SK-N-SH (cell line): ENCODE results near the gene CDH23. TPM values are rescaled to one million over a fixed set of nuclear protein-coding genes. Genes with fewer than 3 reads are reported as not detected.
A peak's percentile ranks its signal among the peaks of the same experiment; 100 is the strongest.

Experiments used
- CTCF ChIA-PET: fragments of 300-600, 350-600 bp; formaldehyde crosslinking; extraction: SDS; loops from one replicate; lab custom pipeline; 2021; lab: Yijun Ruan, JAX
- POLR2A ChIA-PET: fragments of 350-600 bp; sonication (Branson Sonifier 250); formaldehyde crosslinking; extraction: SDS; loops from one replicate; lab custom pipeline; 2020; ENCODE audit warnings: antibody characterized with exemption, inconsistent platforms; lab: Yijun Ruan, JAX
- DNase-seq: peaks from one replicate; pipeline ENCODE4 v3.0.0; 2012
- H2AFZ ChIP-seq: fragments of 200-600 bp; sonication (generic); 2 replicates; pipeline ENCODE4 v1.8.1; 2016; ENCODE audit warnings: antibody characterized with exemption, mild to moderate bottlenecking, low read depth
- H3F3A ChIP-seq: fragments of 200-600 bp; sonication (generic); replicated peaks from 2 replicates; pipeline ENCODE3; 2016; ENCODE audit warnings: antibody characterized with exemption, mild to moderate bottlenecking; ENCODE audit not compliant: insufficient read depth
- H3K27ac ChIP-seq, 2 experiments: fragments of 200-500 bp in 1 of 2; fragments of 200-600 bp in 1 of 2; sonication (Bioruptor generic) in 1 of 2; sonication (generic), shearing (Covaris generic) in 1 of 2; 2 replicates each; pipeline versions ENCODE4 v1.5.1 to v1.6.1; 2014 to 2016; ENCODE audit warnings: low read depth in 2 of 2, inconsistent platforms in 1 of 2, low read length in 1 of 2, mild to moderate bottlenecking in 1 of 2, mixed read lengths in 1 of 2
- H3K27me3 ChIP-seq: fragments of 200-600 bp; sonication (generic), shearing (Covaris generic); 2 replicates; pipeline ENCODE4 v1.6.1; 2016; ENCODE audit warnings: mixed run types; ENCODE audit not compliant: insufficient read depth
- H3K36me3 ChIP-seq, 2 experiments: fragments of 200-500 bp in 1 of 2; fragments of 200-600 bp in 1 of 2; sonication (Bioruptor generic) in 1 of 2; sonication (generic) in 1 of 2; replicated peaks in 1 of 2; 2 replicates each; pipeline versions ENCODE3 to v1.5.1; 2014 to 2016; ENCODE audit warnings: low read length in 1 of 2, mild to moderate bottlenecking in 1 of 2; ENCODE audit not compliant: insufficient read depth in 2 of 2, control insufficient read depth in 1 of 2
- H3K4me1 ChIP-seq, 2 experiments: fragments of 200-500 bp in 1 of 2; fragments of 200-600 bp in 1 of 2; sonication (Bioruptor generic) in 1 of 2; sonication (generic), shearing (Covaris generic) in 1 of 2; 2 replicates each; pipeline versions ENCODE4 v1.5.1 to v1.6.1; 2014 to 2016; ENCODE audit warnings: low read depth in 1 of 2, low read length in 1 of 2, mixed run types in 1 of 2; ENCODE audit not compliant: insufficient read depth in 2 of 2, control insufficient read depth in 1 of 2
- H3K4me2 ChIP-seq: fragments of 200-600 bp; sonication (generic), shearing (Covaris generic); 2 replicates; pipeline ENCODE4 v1.6.1; 2017; ENCODE audit warnings: mixed run types
- H3K4me3 ChIP-seq, 2 experiments: fragments of 200-500 bp in 1 of 2; fragments of 200-600 bp in 1 of 2; sonication (Bioruptor generic) in 1 of 2; sonication (generic), shearing (Covaris generic) in 1 of 2; 2 replicates each; pipeline versions ENCODE4 v1.5.1 to v1.8.1; 2014 to 2016; ENCODE audit warnings: low read depth in 2 of 2, inconsistent platforms in 1 of 2, low read length in 1 of 2, mild to moderate bottlenecking in 1 of 2, mixed read lengths in 1 of 2, moderate library complexity in 1 of 2
- H3K79me2 ChIP-seq: fragments of 200-600 bp; sonication (generic); 2 replicates; pipeline ENCODE4 v1.8.1; 2017; ENCODE audit warnings: mild to moderate bottlenecking; ENCODE audit not compliant: insufficient read depth
- H3K9ac ChIP-seq: fragments of 200-600 bp; sonication (generic); 2 replicates; pipeline ENCODE4 v1.6.1; 2017; ENCODE audit warnings: mixed run types
- H3K9me2 ChIP-seq: fragments of 200-600 bp; sonication (generic); 2 replicates; pipeline ENCODE4 v1.6.1; 2017; ENCODE audit warnings: mixed run types
- H3K9me3 ChIP-seq: fragments of 200-600 bp; sonication (generic); 2 replicates; pipeline ENCODE4 v1.6.1; 2017; ENCODE audit warnings: mixed run types, mild to moderate bottlenecking, moderate library complexity
- H4K20me1 ChIP-seq: fragments of 200-600 bp; sonication (generic); 2 replicates; pipeline ENCODE4 v1.6.1; 2017; ENCODE audit warnings: mild to moderate bottlenecking, mixed run types; ENCODE audit not compliant: insufficient read depth
- EP300 ChIP-seq, 2 experiments: IDR thresholded peaks; 2 replicates each; pipeline versions ENCODE4 v1.4.0 to v1.6.1; 2012; ENCODE audit warnings: borderline replicate concordance in 1 of 2, low read depth in 1 of 2, low read length in 1 of 2
- EZH2phosphoT487 ChIP-seq: fragments of 200-600 bp; sonication (generic); IDR thresholded peaks from 2 replicates; pipeline ENCODE4 v1.6.1; 2017; ENCODE audit warnings: low read depth, mixed run types, mild to moderate bottlenecking, antibody characterized with exemption, moderate library complexity, borderline replicate concordance
- FOXJ3 ChIP-seq: sonication (generic); formaldehyde crosslinking; IDR thresholded peaks from 2 replicates; pipeline ENCODE4 v1.5.1; 2020; ENCODE audit warnings: mild to moderate bottlenecking, missing genetic modification reagents
- GABPA ChIP-seq: IDR thresholded peaks from 2 replicates; pipeline ENCODE4 v1.4.0; 2012; ENCODE audit warnings: low read depth, mild to moderate bottlenecking
- GATA2 ChIP-seq: sonication (generic); formaldehyde crosslinking; IDR thresholded peaks from 2 replicates; pipeline ENCODE4 v1.5.0; 2020; ENCODE audit warnings: mild to moderate bottlenecking, missing genetic modification reagents
- JUND ChIP-seq: IDR thresholded peaks from 2 replicates; pipeline ENCODE4 v1.4.0; 2012
- POLR2AphosphoS5 ChIP-seq: IDR thresholded peaks from 2 replicates; pipeline ENCODE4 v1.6.1; 2012; ENCODE audit warnings: low read depth, low read length
- RCOR1 ChIP-seq: fragments of 150-350 bp; IDR thresholded peaks from 2 replicates; pipeline ENCODE4 v1.6.1; 2017; ENCODE audit warnings: antibody characterized with exemption, low read length
- RFX5 ChIP-seq: IDR thresholded peaks from 2 replicates; pipeline ENCODE4 v1.6.1; 2012; ENCODE audit warnings: mild to moderate bottlenecking, improper control_type of control experiment, low read length
- RXRA ChIP-seq: IDR thresholded peaks from 2 replicates; pipeline ENCODE4 v1.4.0; 2012; ENCODE audit warnings: low read depth, mild to moderate bottlenecking, borderline replicate concordance
- SMC3 ChIP-seq: IDR thresholded peaks from 2 replicates; pipeline ENCODE4 v1.6.1; 2012; ENCODE audit warnings: low read depth, low read length, improper control_type of control experiment
- TAF1 ChIP-seq: IDR thresholded peaks from 2 replicates; pipeline ENCODE4 v1.6.1; 2012; ENCODE audit warnings: low read depth, mild to moderate bottlenecking, low read length, moderate library complexity, borderline replicate concordance
- USF1 ChIP-seq: IDR thresholded peaks from 2 replicates; pipeline ENCODE4 v1.4.0; 2012; ENCODE audit warnings: low read depth, borderline replicate concordance
- WGBS: methylation state at CpG from one replicate; pipeline ENCODE4 v1.1.6; 2017; ENCODE audit warnings: low lambda C conversion rate; 5-methylcytosine and 5-hydroxymethylcytosine counted together
- polyA plus RNA-seq, 3 experiments: library from polyadenylated mRNA; depleted of rRNA; stranded (reverse); fragments of >200 nt; gene quantifications; 2 replicates each; pipeline ENCODE4 v1.2.3, GENCODE V29; 2012

Gene CDH23
- polyA plus RNA-seq, 1 of the 3 experiments (the other 2 are of a cell fraction): 0.03 TPM

- Histone ChIP-seq H3K79me2 (no peaks in the 10 kb centered on the region), H3K36me3 (no peaks in the 10 kb centered on the region), H3K27ac (peak overlapping the region in 1 of 2 experiments; percentile 65; a peak in 1 of 4 replicates), H3K27me3 (0 out of 2 replicates have a peak, but pooled peaks cover 4% of the 10 kb centered on the region), H3K9ac (no peak overlapping the region), H3K4me3 (no peak overlapping the region), H4K20me1 (no peaks in the 10 kb centered on the region), H3K9me2 (no peaks in the 10 kb centered on the region), H3F3A (no peaks in the 10 kb centered on the region), H3K4me2 (no peak overlapping the region), H3K9me3 (no peaks in the 10 kb centered on the region), H3K4me1 (peaks cover 0 to 40% of the 10 kb centered on the region in 2 experiments; a peak in 1 of 4 replicates), H2AFZ (no peak overlapping the region)
- POLR2A ChIA-PET: interaction anchor here (1.0 kb wide), 1 partner anchor 398 kb away, joined by 3 read pairs; the partner anchor contains the start of gene SLC29A3
- CTCF ChIA-PET: interaction anchor here (0.7 to 14.1 kb wide), 11 partner anchors 9 to 399 kb away, joined by 3 to 195 read pairs (median 8); partner anchors contain the start of gene VSIR
- DNase-seq: peak; percentile 73
- 0 out of 4 replicates have a peak, but pooled peaks of 1 of the 2 experiments have one; percentile 24 for TF ChIP-seq EP300 (IDR thresholded peaks at IDR 0.05; ENCODE audit: borderline replicate concordance in 1 of 2, low read depth in 1 of 2, low read length in 1 of 2)
- peak; percentile 80 for TF ChIP-seq GATA2 (CRISPR knock-in tag)
- TF ChIP-seq EZH2phosphoT487: no peak
- TF ChIP-seq RFX5: no peak
- 58% methylated on average over 2 of the region's 2 CpGs for WGBS
Observed at GRCh38 chr10:71717551-71717951, 320.8 kb downstream of the CDH23 start.

- no peaks in the 10 kb centered on the region for H3K36me3 ChIP-seq
- no peak overlapping the region for H2AFZ ChIP-seq
- no peaks in the 10 kb centered on the region for H3K9me3 ChIP-seq
- ChIA-PET CTCF (interaction anchor here (0.7 to 14.1 kb wide), 11 partner anchors 9 to 178 kb away, joined by 3 to 195 read pairs (median 9); partner anchors contain the start of genes PSAP and VSIR), POLR2A (no interaction called here)
- peaks cover 0 to 36% of the 10 kb centered on the region in 2 experiments; a peak in 1 of 4 replicates for H3K4me1 ChIP-seq
- no peak for TF ChIP-seq GABPA
- TF ChIP-seq JUND: no peak
- TF ChIP-seq RXRA: no peak
- no peak for TF ChIP-seq RCOR1
- H3K4me2 ChIP-seq: no peak overlapping the region
- no peak overlapping the region for H3K27ac ChIP-seq
- no peaks in the 10 kb centered on the region for H4K20me1 ChIP-seq
- H3K9me2 ChIP-seq: no peaks in the 10 kb centered on the region
- 88% methylated on average over 8 of the region's 10 CpGs for WGBS
- DNase-seq: no peak
- no peak overlapping the region for H3K9ac ChIP-seq
- H3K4me3 ChIP-seq: no peak overlapping the region
- H3K79me2 ChIP-seq: no peaks in the 10 kb centered on the region
- H3F3A ChIP-seq: no peaks in the 10 kb centered on the region
- H3K27me3 ChIP-seq: 0 out of 2 replicates have a peak, but pooled peaks cover 4% of the 10 kb centered on the region
Observed at GRCh38 chr10:71718165-71718698, 321.5 kb downstream of the CDH23 start.

DNA sequence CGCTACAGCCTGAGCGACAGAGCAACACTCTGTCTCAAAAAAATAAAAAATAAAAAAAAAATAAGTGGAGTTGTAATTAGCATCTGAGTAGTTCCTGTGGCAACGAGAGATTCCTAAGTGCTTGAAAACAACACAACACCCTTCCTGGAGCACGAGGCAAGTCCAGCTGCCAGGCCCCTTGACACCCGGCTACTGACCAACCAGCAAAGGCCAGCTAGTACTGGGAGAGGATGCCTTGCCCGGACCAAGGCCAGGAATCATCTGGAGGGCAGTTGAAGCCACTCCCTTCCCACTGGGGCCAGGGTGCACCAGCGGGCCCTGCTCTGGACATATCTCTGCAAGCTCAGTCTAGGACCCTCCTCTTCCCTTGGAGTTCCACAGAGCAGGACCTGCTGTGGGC is 322.3 kb downstream of the CDH23 start:
- H3K27me3 ChIP-seq: 0 out of 2 replicates have a peak, but pooled peaks cover 4% of the 10 kb centered on the region
- no peak overlapping the region for H3K4me2 ChIP-seq
- no peaks in the 10 kb centered on the region for H3K36me3 ChIP-seq
- H3K9me3 ChIP-seq: no peaks in the 10 kb centered on the region
- TF ChIP-seq JUND (no peak), FOXJ3 (CRISPR knock-in tag) (no peak), USF1 (no peak), RFX5 (no peak), SMC3 (no peak), POLR2AphosphoS5 (no peak), RCOR1 (no peak), TAF1 (no peak)
- H3K9me2 ChIP-seq: no peaks in the 10 kb centered on the region
- DNase-seq: no peak
- H3K79me2 ChIP-seq: no peaks in the 10 kb centered on the region
- H3K27ac ChIP-seq: no peak overlapping the region
- H3K9ac ChIP-seq: no peak overlapping the region
- 67% methylated on average over 6 of the region's 7 CpGs for WGBS
- H4K20me1 ChIP-seq: no peaks in the 10 kb centered on the region
- H3K4me1 ChIP-seq: peaks cover 0 to 31% of the 10 kb centered on the region in 2 experiments; a peak in 1 of 4 replicates
- POLR2A ChIA-PET: interaction anchor here (0.7 kb wide), 1 partner anchor 342 kb away, joined by 3 read pairs; no protein-coding TSS in a partner anchor
- CTCF ChIA-PET: interaction anchor here (1.0 to 2.5 kb wide), 5 partner anchors 10 to 177 kb away, joined by 3 to 12 read pairs (median 7); partner anchors contain the start of gene PSAP
- no peak overlapping the region for H2AFZ ChIP-seq
- H3F3A ChIP-seq: no peaks in the 10 kb centered on the region
- H3K4me3 ChIP-seq: no peak overlapping the region
